ENCODE results near the gene KRTAP9-7.

KRTAP9-7 gene

DNA sequence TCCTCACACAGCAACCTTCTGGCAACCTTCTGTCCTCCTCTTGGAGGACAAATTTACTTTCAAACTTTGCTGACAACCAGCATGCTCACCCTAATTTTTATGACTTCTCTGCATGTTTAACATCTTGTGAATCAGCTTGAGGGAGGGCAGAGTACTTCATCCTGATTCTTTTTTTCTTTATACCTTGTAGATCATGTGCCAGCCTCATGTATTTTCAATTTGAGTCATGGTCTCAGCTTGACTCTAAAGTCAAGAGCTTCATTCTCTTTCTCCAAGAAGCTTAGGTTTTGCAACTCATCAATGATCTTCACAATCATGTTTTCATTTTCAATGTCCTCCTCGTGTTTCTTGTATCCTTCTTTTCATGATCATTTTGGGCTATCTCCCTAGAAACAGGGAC, 3.6 kb upstream of the KRTAP9-7 start:
- no peak for DNase-seq (ENCODE audit: low read depth in 3 of 3)

DNA sequence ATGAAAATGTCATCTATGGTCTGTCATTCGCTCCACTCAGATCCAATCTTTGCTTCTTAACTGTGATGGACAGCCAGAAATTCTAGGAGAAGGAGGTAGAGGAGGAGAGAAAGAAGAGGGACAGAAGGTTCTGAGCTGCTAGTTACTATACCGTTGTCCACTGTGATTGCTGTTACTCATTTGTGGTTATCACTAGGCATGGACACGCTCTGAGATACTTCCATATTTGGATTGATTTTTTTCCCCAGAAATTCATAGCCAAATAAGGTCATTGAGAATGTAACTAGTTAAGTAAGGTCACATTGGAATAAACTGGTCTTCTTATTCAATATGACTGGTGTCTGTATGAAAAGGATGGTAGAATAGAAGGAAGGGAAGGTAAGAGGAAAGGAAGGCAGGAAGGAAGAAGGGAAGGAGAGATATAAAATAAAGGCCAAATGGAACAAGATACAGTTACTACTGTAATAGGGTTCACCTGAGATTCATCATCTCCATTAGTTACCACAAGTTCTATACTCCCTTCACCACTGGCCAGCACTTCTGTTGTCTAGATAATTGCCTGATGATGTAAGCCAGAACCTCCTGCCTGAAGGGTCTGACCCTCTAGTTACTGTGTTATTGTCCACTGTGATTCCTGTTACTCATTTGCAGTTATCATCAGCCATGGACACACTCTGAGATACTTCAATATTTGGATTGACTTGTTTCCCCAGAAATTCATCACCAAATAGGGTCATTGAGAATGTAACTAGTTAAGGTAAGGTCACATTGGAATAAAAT, 2.9 kb downstream of the KRTAP9-7 start:
- no peak for DNase-seq (ENCODE audit: low read depth in 3 of 3)

DNA sequence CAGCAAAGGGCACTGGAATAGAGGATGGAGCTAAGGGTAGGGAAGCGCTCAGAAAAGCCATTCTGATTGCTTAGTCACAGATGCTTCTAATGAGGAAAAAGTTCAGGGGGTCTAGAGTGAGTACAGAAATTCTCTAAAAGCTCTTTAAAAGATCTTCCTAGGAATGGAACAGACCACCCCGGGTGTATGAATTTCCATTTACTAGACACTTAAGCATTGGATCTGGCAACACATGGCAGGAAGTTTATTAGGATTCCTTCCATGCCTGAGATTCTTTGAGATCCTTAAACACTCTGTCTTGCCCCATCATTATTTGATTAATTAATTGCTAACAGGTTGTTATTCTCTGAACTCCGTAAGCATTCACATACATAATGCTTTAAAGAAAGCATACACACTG, 8.5 kb downstream of the KRTAP9-7 start:
- DNase-seq (ENCODE audit: low read depth in 3 of 3), result no peak

DNA sequence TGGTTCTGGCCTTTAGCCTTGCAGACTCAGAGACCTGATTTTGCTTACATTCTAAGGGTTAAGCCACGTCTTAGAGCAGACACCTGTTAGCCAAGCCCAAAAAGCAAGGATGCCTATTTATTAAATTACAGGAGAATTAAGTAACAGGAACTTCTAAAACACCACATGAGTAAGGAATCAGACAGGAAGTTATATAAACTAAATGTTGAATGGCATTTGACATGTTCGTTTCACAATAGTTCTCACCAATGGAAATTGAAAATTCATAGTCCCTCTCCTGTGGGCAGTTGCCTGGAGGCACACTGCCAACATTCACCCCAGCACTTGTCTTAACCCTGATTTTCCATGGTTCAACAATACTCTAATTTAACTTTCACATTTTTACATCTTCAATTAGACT, 9.0 kb downstream of the KRTAP9-7 start:
- no peak for DNase-seq (ENCODE audit: low read depth in 3 of 3)

DNA sequence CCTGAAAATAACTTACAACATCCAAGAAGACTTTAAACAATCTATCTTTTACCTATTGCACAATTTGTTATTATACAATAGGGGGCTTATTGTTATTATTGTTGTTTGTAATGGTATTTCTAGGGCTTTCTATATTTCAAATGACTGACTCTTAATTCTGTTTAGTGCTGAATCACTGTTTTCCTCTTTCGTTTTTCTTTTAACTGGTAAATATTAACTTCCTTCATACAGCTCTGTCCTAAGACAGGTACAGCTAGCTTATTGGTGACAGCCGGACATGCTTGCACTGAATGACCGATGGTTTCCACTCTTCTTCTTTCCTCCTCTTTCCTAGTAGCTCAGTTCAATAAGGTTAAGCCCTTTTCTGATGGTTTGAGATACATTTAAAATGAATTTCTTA, 11.6 kb downstream of the KRTAP9-7 start:
- DNase-seq (ENCODE audit: low read depth in 3 of 3), result no peak

DNA sequence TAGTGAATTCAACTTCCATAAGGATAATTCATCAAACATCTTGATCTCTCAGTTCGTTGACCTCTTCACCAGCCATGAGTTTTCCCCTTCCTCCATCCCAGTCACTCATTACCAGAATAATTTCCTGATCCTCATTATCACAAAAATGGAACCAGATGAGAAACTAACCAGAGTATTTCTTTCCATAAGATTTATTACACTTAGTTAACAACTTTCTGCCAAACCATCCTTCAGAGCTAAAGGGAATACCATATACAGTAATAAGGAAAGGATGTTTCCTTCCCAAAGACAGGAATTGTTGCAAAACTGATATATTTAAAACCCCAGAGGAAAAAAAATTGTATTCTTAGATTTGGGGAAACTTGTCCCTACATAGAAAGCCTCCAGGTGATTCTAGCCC, 18.5 kb downstream of the KRTAP9-7 start:
- DNase-seq (ENCODE audit: low read depth in 3 of 3), result no peak

DNA sequence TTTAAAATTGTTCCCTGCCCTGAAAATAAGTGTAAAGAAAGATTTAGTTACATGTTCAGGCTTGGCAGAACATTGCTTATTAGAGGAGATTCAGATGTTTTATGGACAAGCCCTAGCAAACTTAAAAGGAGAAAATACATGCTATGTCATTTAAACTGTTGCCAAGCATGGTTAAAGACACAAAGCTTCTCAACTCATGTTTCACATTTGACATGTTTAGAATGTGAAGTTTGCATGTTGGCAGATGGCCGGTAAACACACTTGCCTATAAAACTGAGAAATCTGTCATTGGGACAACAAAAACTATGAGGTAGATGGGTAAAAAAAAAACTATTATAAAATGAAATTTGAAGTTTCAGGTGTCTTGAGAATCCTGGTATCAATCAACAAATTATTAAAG, 21.3 kb downstream of the KRTAP9-7 start:
- DNase-seq (ENCODE audit: low read depth in 3 of 3), result no peak

DNA sequence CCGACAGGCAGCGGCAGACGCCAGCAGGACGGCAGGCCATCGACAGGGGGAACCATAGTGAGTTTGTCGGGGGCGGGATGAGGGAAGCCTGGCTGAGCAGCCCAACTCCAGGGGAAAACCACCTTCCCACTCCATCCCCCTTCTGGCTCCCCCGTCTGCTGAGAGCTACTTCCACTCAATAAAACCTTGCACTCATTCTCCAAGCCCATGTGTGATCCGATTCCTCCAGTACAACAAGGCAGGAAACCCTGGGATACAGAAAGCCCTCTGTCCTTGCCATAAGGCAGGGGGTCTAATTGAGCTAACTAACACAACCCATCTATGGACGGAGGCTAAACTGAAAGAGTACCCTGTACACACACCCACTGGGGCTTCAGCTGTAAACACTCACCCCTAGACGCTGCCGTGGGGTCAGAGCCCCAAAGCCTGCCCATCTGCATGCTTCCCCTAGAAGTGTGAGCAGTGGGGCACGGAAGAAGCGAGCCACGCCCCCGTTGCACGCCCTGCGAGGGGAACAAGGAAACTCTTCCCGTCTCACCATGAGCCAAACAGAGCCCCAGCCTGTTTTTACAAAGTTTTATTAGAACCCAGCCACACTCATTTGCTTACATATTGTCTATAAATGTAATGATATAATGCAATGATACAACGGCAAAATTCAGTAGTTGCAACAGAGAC, 23.1 kb downstream of the KRTAP9-7 start:
- no peak for DNase-seq (ENCODE audit: low read depth in 3 of 3)

DNA sequence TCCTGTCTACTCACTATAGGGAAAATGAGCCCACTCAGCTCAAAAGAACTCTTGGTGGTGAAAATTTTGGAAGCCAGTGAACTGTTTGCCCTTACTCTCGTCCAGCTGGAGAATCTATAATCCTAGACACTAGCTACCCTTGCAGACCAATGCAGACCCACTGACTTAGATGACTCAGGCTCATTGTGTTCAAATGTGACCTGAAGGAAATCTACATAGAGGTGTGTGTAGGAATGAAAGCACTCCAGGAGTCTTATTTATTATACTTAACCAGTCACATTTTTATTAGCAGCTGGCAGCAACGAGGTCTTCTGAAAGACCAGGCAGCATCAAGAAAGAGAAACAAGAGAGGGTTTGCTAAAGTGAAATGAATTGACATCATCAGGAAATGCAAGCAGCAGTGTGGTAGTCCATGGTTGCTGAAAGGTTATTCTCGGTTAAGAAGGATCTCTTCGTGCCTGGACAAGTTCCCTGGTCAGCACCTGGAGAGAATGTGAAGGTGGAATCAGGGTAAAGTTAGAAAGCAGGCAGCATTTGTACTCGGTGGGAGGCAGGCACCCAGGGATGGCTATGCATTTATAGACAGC, 25.8 kb downstream of the KRTAP9-7 start:
- DNase-seq (ENCODE audit: low read depth in 3 of 3), result no peak

DNA sequence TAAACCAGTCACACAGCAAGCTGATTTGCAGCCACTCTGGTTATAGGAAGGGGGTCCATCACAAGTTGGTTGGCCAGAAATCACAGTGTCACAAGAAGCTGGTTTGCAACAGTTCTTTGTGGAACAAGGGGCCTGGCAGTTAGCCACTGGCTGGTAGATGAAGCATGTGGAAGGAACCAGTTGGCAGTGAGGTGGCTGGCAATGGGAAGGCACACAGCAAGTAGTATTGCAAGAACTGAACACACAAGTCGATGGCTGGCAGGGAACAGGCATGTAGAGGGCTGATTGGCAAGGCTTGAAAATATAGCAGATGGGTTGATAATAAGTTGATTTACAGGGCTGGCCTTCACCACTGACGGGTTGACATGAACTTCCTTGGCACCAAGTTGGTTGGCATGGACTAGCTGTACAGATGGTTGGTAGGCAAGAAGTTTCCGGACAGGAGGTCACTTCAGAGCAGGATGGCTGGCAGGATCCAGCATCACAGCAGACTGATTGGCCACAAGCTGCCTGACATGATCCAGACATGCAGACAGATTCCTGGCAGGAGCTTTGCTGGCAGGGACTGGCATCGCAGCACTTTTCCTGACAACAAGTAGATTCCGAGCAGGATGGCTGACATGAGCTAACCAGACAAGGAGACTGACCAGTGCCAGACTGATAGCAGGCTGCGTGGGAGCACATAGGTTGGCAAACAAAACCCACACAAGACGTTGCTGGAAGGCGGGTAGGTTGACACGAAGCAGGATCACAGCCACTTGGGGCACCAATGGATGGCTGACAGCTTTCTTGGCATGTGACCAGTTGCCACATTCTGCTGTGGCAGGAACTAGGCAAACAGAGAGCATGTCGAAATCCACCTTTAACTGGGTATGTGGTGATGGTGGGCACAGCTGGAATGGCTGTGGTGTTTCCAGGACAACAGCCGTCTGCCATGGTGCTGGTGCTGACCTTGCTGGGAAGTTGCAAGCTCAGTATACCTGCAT, 26.7 kb downstream of the KRTAP9-7 start, which contains the start of gene KRTAP29-1:
Gene KRTAP29-1, minus strand, starts transcription at position 936 of the 986 bp plus-strand sequence. Its CDS starts 0 bp downstream, at position 936.
- no peak for DNase-seq (ENCODE audit: low read depth in 3 of 3)

DNA sequence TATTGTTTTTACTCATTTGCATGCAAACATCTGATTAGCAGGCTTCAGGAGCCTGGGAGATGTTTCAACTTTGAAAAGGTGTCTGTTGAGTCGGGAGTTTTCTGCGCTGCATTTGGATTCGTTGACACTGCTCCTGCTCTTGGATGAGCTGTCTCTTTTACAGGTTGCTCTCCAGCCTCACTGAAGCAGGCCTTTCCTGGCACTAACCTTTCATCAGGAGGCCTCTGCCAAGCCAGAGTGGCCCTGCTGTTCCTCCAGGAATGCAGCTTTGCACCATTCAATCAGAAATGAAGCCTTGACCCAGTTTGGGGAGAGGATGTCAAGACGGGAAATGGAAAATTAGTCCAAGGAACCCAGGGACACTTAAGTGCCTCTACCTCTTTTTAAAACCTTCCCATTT, 27.5 kb downstream of the KRTAP9-7 start:
- no peak for DNase-seq (ENCODE audit: low read depth in 3 of 3)

DNA sequence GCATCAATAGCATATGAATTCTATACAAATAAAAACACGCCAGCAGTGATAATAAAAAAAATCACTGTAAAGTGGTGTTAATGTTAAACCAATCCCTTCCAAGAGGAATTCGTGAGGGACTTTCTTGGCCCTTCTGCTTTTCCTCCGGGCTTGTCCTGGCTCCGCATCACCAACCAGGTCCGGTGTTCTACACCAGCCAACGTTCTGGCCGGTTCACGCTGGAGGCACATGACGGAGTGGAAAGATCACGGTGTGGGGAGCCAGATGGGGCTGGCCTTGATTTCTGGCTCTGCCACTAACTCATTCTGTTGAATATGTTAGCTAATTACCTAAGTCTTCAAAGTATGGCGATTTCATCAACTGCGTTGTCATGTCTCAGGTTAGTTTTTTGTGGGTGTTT, 28.6 kb downstream of the KRTAP9-7 start:
- no peak for DNase-seq (ENCODE audit: low read depth in 3 of 3)

DNA sequence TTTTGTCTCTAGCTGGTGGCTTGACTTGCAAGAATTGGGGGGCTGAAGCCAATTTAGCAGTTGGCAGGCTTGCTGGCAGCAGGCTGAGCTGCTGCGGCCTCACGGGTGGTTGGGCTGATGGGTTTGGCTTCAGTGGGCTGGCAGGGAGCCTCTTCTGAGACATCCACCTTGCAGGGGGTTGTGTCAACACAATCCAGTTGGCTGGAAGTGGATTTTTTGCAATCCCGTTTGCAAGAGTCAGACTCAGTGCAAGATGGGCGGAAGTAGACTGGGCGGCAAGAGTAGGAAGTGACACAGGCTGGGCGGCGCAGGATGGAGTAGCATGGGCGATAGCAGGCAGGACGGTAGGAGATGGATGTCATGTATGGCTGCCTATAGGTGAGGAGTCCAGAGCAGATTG, 32.1 kb downstream of the KRTAP9-7 start:
- DNase-seq (ENCODE audit: low read depth in 3 of 3), result no peak

DNA sequence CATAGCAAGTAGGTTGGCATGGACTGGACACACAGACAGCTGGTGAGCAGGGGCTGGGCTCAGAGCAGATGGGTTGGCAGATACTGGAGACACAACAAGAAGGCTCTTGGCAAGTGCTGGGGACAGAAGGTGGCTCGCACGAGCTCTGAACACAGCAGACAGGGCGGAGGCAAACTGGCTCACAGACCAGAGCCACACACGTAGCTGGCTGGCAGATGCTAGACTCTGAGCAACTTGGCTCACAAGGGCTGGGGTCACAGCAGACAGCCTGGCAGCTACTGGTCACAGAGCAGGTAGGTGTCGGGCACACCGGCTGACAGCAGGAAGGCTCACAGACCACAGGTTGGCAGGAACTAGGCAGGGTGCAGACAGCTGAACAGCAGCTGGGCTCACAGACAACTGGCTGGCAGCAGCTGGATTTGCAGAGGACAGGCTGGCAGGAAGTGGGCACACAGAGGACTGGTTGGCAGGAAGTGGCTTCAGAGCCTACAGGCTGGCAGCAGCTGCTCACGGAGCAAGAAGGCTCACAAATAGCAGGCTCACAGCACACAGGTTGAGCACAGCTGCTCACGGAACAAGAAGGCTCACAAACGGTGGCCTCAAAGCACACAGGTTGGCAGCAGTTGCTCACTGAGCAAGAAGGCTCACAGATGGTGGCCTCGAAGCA, 32.9 kb downstream of the KRTAP9-7 start:
- peak; percentile 17 to 44 (median 22) for DNase-seq (ENCODE audit: low read depth in 3 of 3)

DNA sequence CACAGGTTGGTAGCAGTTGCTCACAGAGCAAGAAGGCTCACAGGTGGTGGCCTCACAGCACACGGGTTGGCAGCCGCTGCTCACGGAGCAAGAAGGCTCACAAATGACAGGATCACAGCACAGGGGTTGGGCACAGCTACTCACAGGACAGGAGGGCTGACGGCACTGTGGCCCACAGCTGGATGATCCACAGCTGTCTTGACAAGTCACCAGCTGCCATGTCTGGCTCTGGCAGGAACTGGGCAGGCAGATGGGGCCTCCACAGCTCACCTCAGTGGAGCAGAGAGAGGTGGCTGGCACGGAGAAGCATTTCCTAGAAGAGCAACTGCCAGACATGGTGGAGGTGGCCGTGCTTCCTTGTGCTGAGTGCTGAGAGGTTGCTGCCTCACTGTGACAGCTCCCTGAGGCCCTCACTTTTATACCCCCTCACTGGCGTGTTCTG, 33.4 kb downstream of the KRTAP9-7 start, which contains the start of gene KRTAP16-1:
Gene KRTAP16-1, minus strand, starts transcription at position 392 of the 442 bp plus-strand sequence. Its CDS starts 56 bp downstream, at position 336.
- DNase-seq (ENCODE audit: low read depth in 3 of 3), result peak in 1 of 3 experiments; percentile 15

DNA sequence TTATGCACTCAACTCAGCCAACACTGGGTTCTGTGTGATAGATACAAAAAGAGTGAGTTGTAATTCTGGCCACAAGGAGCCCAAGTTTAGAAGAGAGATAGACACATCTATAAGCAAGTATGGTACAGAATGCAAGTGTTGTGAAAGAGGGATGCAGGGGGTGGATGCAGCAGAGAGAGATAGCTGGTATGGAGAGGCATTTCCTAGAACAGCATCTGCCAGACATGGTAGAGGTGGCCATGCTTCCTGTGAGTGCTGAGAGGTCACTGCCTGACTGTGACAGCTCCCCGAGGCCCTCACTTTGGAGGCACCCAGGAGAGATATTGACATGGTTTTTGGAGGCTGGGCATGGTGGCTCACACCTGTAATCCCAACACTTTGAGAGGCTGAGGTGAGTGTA, 35.6 kb downstream of the KRTAP9-7 start:
- no peak for DNase-seq (ENCODE audit: low read depth in 3 of 3)

DNA sequence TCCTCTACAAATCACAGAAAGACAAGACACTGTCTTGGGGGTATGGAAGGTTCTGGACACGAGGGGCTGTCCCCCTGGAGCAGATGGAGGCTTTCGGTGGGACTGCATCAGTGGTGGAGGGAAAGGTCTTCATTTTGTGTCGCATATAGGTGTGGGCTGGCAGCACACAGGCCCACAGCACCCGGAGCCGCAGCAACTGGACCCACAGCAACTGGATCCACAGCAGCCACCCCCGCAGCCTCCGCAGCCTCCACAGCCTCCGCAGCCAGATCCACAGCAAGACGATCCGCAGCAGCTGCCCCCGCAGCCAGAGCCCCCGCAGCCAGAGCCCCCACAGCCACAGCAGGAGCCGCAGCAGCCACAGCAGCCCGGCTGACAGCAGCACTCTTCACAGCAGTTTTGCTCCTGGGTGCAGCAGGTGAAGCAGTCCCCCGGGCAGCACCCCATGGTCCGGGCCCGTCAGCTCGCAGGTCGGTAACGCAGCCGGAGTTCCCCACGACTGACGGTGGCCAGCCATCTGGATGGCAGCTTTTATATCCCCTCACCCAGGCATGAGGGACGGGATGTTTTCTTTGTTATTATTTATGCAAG, 39.8 kb downstream of the KRTAP9-7 start, which contains the start of gene KRTAP17-1:
Gene KRTAP17-1, minus strand, starts transcription at position 507 of the 591 bp plus-strand sequence. Its CDS starts 60 bp downstream, at position 447.
- no peak for DNase-seq (ENCODE audit: low read depth in 3 of 3)

DNA sequence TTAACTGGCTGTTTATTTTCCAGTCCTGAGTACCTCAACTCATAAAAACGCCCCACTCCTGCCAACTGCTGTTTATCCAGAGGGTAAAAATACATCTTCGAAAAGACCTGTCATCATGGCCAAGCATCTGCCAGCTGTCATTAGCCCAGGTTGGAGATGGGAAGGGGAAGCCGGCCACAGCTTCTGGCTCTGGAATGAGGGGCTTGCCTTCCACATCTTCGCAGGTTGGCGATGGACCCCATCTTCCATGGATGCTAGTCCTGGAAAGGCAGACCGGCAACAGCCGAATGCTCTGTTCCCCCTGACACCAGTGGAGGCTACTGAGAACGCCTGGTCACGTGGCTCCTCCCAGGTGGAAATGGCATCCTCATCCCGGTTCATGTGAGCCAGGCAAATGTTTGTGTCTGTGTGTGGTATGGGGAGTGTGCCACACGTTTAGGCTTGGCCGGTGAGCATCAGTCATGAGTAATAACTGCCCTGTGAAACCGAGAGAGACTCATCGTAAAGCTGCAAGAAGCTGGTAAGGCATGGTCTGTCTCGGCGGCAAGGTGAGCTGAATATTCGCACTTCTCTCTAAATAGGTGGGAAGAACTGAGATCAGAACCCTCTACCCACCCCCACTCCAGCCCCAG, 40.4 kb downstream of the KRTAP9-7 start:
- DNase-seq (ENCODE audit: low read depth in 3 of 3), result no peak

DNA sequence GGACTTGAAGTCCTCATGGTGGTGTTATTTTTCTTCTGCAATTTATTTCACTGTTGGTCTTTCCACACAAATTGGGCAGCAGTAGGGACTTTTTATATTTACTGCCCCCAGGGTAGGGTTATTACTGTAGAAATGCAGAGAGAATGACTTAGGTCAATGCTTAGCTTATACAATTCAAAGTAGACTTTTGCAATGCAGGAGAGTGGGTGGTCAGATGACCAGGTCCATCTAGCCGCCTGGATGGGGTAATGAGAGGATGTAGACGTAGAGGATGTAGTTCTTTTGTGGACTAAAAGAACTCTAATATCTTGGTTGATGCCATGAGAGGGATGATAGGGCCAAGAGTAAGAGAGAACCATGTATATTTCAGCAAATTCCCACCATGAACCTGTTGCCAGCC, 42.7 kb downstream of the KRTAP9-7 start:
- DNase-seq (ENCODE audit: low read depth in 3 of 3), result no peak
